Muscle of back (tissue), 10 donors: ENCODE measurements around the gene MAP4K5. TPM values are rescaled to one million over a fixed set of nuclear protein-coding genes. Genes with fewer than 3 reads are reported as not detected.

Source experiments
- polyA plus RNA-seq, 10 donors: library from polyadenylated mRNA; unstranded; fragments of 120-200 nt; gene quantifications; one replicate each; pipeline ENCODE4 v1.2.1, GENCODE V29; 2013; ENCODE audit not compliant: insufficient read length in 10 of 10

MAP4K5 gene
- polyA plus RNA-seq, 10 donors: 28.8 to 47.0 (median 33.9) TPM

Other genes starting within 250 kb of the MAP4K5 start
- 1 to 10 TPM; 3.6 to 7.4 (median 5.8) TPM for gene L2HGDH, start 220.3 kb downstream of the MAP4K5 start, polyA plus RNA-seq
- 10 to 100 TPM; 12.7 to 22.3 (median 15.2) TPM for gene DMAC2L, start 220.2 kb downstream of the MAP4K5 start, polyA plus RNA-seq
- gene CDKL1, start 135.7 kb downstream of the MAP4K5 start, polyA plus RNA-seq: 1 to 10 TPM; 2.6 to 7.5 (median 4.9) TPM
- gene ATL1, start 27.6 kb upstream of the MAP4K5 start, polyA plus RNA-seq: 10 to 100 TPM in 2 of 10 donors, 1 to 10 TPM in 8; 6.1 to 11.0 (median 7.8) TPM
- gene SAV1, start 135.7 kb upstream of the MAP4K5 start, polyA plus RNA-seq: 10 to 100 TPM; 22.2 to 34.3 (median 25.2) TPM